K562 (cell line): ENCODE results near the gene SERPINB2. TPM values are rescaled to one million over a fixed set of nuclear protein-coding genes. Genes with fewer than 3 reads are reported as not detected.

ENCODE experiments used
- ATAC-seq: fragments of 200-7000 bp; cut with Tn5 transposase; 3 replicates; pipeline ENCODE4 v1.9.1; 2020; ENCODE audit warnings: moderate library complexity
- BruUV-seq: library from RNA; stranded (reverse); fragments of 400-500 nt; replicated peaks from 2 replicates; lab custom pipeline; 2021; lab: Mats Ljungman, UMichigan
- CTCF ChIA-PET: fragments of 300-600 bp; formaldehyde crosslinking; extraction: SDS; loops from one replicate; lab custom pipeline; 2021; ENCODE audit warnings: low intra/inter-chr PET ratio; lab: Yijun Ruan, JAX
- POLR2A ChIA-PET: fragments of 300-600, 350-650 bp; sonication (Branson Sonifier 250); formaldehyde crosslinking; extraction: SDS; loops from one replicate; lab custom pipeline; 2021; ENCODE audit warnings: antibody characterized with exemption, inconsistent platforms; lab: Yijun Ruan, JAX
- DNase-seq, 4 experiments: peaks; one replicate each; pipeline versions ENCODE4 v3.0.0 to v3.0.0-alpha.2; 2011 to 2018; ENCODE audit warnings: low spot score in 3 of 4, mixed read lengths in 3 of 4; ENCODE audit errors: extremely low read depth in 1 of 4
- FAIRE-seq: peaks from 2 replicates; lab custom pipeline; 2011; peaks lifted over from hg19 to GRCh38; lab: Jason Lieb, UNC
- H2AFZ ChIP-seq: 2 replicates; pipeline ENCODE4 v1.6.0; 2011; ENCODE audit warnings: low read depth, low read length, control low read depth, inconsistent platforms
- H3K27ac ChIP-seq: fragments of 200-600 bp; 3 replicates; pipeline ENCODE4 v1.8.0; 2011; ENCODE audit warnings: low read depth, mild to moderate bottlenecking, control low read depth, inconsistent platforms, low read length, moderate library complexity, mixed read lengths; ENCODE audit errors: extremely low read depth
- H3K27me3 ChIP-seq, 2 experiments: fragments of 300-600 bp in 1 of 2; 2 replicates in 1 of 2; 3 replicates in 1 of 2; pipeline versions ENCODE4 v1.6.0 to v1.8.0; 2011; ENCODE audit warnings: inconsistent platforms in 2 of 2, low read length in 2 of 2, mild to moderate bottlenecking in 1 of 2, mixed read lengths in 1 of 2, moderate library complexity in 1 of 2; ENCODE audit not compliant: control insufficient read depth in 2 of 2, insufficient read depth in 2 of 2
- H3K36me3 ChIP-seq: fragments of 300-600 bp; 3 replicates; pipeline ENCODE4 v1.8.0; 2011; ENCODE audit warnings: mild to moderate bottlenecking, low read length, inconsistent platforms; ENCODE audit not compliant: control insufficient read depth, insufficient read depth
- H3K4me1 ChIP-seq, 2 experiments: fragments of 200-600 bp in 1 of 2; replicated peaks in 1 of 2; 2 replicates in 1 of 2; 3 replicates in 1 of 2; pipeline versions ENCODE4 v1.5.1 to v1.8.0; 2011; ENCODE audit warnings: inconsistent platforms in 2 of 2, low read length in 2 of 2, mild to moderate bottlenecking in 1 of 2, mixed read lengths in 1 of 2, moderate library complexity in 1 of 2; ENCODE audit not compliant: control insufficient read depth in 2 of 2, insufficient read depth in 2 of 2
- H3K4me2 ChIP-seq: 2 replicates; pipeline ENCODE4 v1.6.1; 2011; ENCODE audit warnings: low read length, control low read depth, inconsistent platforms, mixed read lengths; ENCODE audit not compliant: insufficient read depth
- H3K4me3 ChIP-seq: fragments of 200-600 bp; sonication (generic), shearing (Covaris generic); 2 replicates; pipeline ENCODE4 v1.5.1; 2016; ENCODE audit warnings: control low read depth, inconsistent platforms
- H3K79me2 ChIP-seq: fragments of 200-600 bp; 3 replicates; pipeline ENCODE4 v1.8.0; 2011; ENCODE audit warnings: low read length, inconsistent platforms; ENCODE audit not compliant: control insufficient read depth, insufficient read depth
- H3K9ac ChIP-seq, 2 experiments: 2 replicates each; pipeline versions ENCODE4 v1.6.0 to v1.6.1; 2011; ENCODE audit warnings: low read depth in 2 of 2, low read length in 2 of 2, control low read depth in 1 of 2, inconsistent platforms in 1 of 2, mild to moderate bottlenecking in 1 of 2, mixed read lengths in 1 of 2; ENCODE audit not compliant: insufficient read depth in 1 of 2
- H3K9me1 ChIP-seq: one replicate; pipeline ENCODE4 v1.6.0; 2011; ENCODE audit warnings: inconsistent platforms, mild to moderate bottlenecking, low read length, moderate library complexity; ENCODE audit not compliant: control insufficient read depth, insufficient read depth
- H3K9me3 ChIP-seq: replicated peaks from 2 replicates; pipeline ENCODE4 v1.5.1; 2011; ENCODE audit warnings: low read depth, low read length, inconsistent platforms; ENCODE audit not compliant: control insufficient read depth, insufficient read depth
- H4K20me1 ChIP-seq: replicated peaks from 2 replicates; pipeline ENCODE4 v1.6.1; 2011; ENCODE audit warnings: low read length, inconsistent platforms, mixed read lengths; ENCODE audit not compliant: control insufficient read depth, insufficient read depth
- E2F5 ChIP-seq: sonication (generic); formaldehyde crosslinking; IDR thresholded peaks from 2 replicates; pipeline ENCODE4 v1.8.0; 2022; ENCODE audit warnings: mild to moderate bottlenecking, missing genetic modification reagents
- EHMT2 ChIP-seq: fragments of 450-650 bp; IDR thresholded peaks from 2 replicates; pipeline ENCODE4 v1.6.1; 2018; ENCODE audit warnings: antibody characterized with exemption
- HINFP ChIP-seq: fragments of 450-650 bp; conservative IDR thresholded peaks from 2 replicates; pipeline ENCODE4 v1.6.1; 2016; ENCODE audit warnings: missing genetic modification characterization, low read depth, mild to moderate bottlenecking, control low read depth, missing compliant biosample characterization
- NFE2L1 ChIP-seq: fragments of 450-650 bp; IDR thresholded peaks from 2 replicates; pipeline ENCODE4 v1.6.1; 2016; ENCODE audit warnings: missing genetic modification characterization, low read depth, mild to moderate bottlenecking, missing compliant biosample characterization, moderate library complexity, borderline replicate concordance
- PBX2 ChIP-seq, 2 experiments: IDR thresholded peaks in 1 of 2; conservative IDR thresholded peaks in 1 of 2; 2 replicates each; pipeline ENCODE4 v1.6.1; 2016; ENCODE audit warnings: low read depth in 2 of 2, mild to moderate bottlenecking in 1 of 2, missing compliant biosample characterization in 1 of 2, missing genetic modification characterization in 1 of 2, moderate library complexity in 1 of 2
- SOX6 ChIP-seq: fragments of 450-650 bp; IDR thresholded peaks from 2 replicates; pipeline ENCODE4 v1.6.1; 2014; ENCODE audit warnings: mild to moderate bottlenecking
- ZBTB26 ChIP-seq: fragments of 450-650 bp; formaldehyde crosslinking; IDR thresholded peaks from 2 replicates; pipeline ENCODE4 v1.4.0; 2022; ENCODE audit warnings: missing genetic modification characterization
- ZBTB7A ChIP-seq: IDR thresholded peaks from 2 replicates; pipeline ENCODE4 v1.6.1; 2011; ENCODE audit warnings: low read depth, mild to moderate bottlenecking, low read length, moderate library complexity, borderline replicate concordance; ENCODE audit not compliant: control insufficient read depth
- WGBS: fragments of 100-300 bp; shearing (Covaris generic); methylation state at CpG from one replicate; pipeline ENCODE4 v1.1.6; 2016; ENCODE audit warnings: low coverage, mixed read lengths; ENCODE audit not compliant: insufficient coverage; ENCODE audit errors: missing lambda C conversion rate; 5-methylcytosine and 5-hydroxymethylcytosine counted together
- in situ Hi-C: fragments of 300-500 bp; cut with MboI; formaldehyde crosslinking; loops from 4 replicates; pipeline ENCODE4 v1.15.0; 2018; ENCODE audit warnings: inconsistent platforms, mixed read lengths
- intact Hi-C: fragments of 100-400 bp; cut with micrococcal nuclease; formaldehyde crosslinking; loops from 2 replicates; pipeline ENCODE4 v1.14.2; 2022
- polyA plus RNA-seq, 8 experiments: library from polyadenylated mRNA; depleted of rRNA in 4 of 8; stranded (reverse) in 5 of 8; unstranded in 3 of 8; fragments of >200 nt; fragmentation: Nextera tagmentation in 2 of 8; fragmentation: Illumina TruSeq in 1 of 8; extraction: Ambion mirVana in 2 of 8; extraction: Trizol in 1 of 8; gene quantifications; 2 replicates each; pipeline versions ENCODE4 v1.2.1 to v1.2.3, GENCODE V29; 2011 to 2014; ENCODE audit warnings: inconsistent platforms in 1 of 8, missing spikeins in 1 of 8
- total RNA-seq, 7 experiments: library from RNA; depleted of rRNA in 6 of 7; stranded (reverse); fragments of >200 nt in 6 of 7; fragmentation: Illumina TruSeq in 2 of 7; extraction: Trizol in 2 of 7; gene quantifications; 2 replicates each; pipeline versions ENCODE4 v1.2.1 to v1.2.3, GENCODE V29; 2011 to 2021; ENCODE audit warnings: low replicate concordance in 1 of 7

Gene SERPINB2
- total and polyA plus RNA-seq, 9 of the 15 experiments (the other 6 are each of a cell fraction or from before 2014, with no cell fraction given), result 0.03 to 0.13 (median 0.09) TPM; not detected in 5

- H3K36me3 ChIP-seq, result no peaks in the 10 kb centered on the region
- intact Hi-C loops (no loop called here), in situ Hi-C loops (no loop called here)
- no peaks in the 10 kb centered on the region for H3K4me1 ChIP-seq
- WGBS, result 0% methylated on average over 8 of the region's 9 CpGs
- ATAC-seq (no peak), FAIRE-seq (no peak), DNase-seq (no peak)
- H3K9me3 ChIP-seq, result no peaks in the 10 kb centered on the region
- H4K20me1 ChIP-seq, result no peaks in the 10 kb centered on the region
- no peak overlapping the region for H3K27ac ChIP-seq
- H3K79me2 ChIP-seq, result no peaks in the 10 kb centered on the region
- POLR2A ChIA-PET, result no interaction called here
- H3K9ac ChIP-seq, result no peak overlapping the region
- BruUV-seq, result no TSS peak
- H3K4me3 ChIP-seq, result no peak overlapping the region
- TF ChIP-seq EHMT2 (no peak), ZBTB26 (no peak), E2F5 (CRISPR knock-in tag) (no peak), NFE2L1 (no peak), HINFP (no peak), ZBTB7A (no peak), PBX2 (CRISPR knock-in tag; IDR thresholded peaks at IDR 0.05; ENCODE audit: low read depth) (no peak), PBX2 (tag; conservative IDR thresholded peaks at IDR 0.05; ENCODE audit: low read depth) (no peak), SOX6 (no peak)
- CTCF ChIA-PET, result no interaction called here
- no peak overlapping the region for H3K4me2 ChIP-seq
- H3K27me3 ChIP-seq, result no peaks in the 10 kb centered on the region
- H2AFZ ChIP-seq, result no peak overlapping the region
- H3K9me1 ChIP-seq, result no peaks in the 10 kb centered on the region
These were observed 19.0 kb upstream of the SERPINB2 start for GRCh38 chr18:63868546-63868945.
